ENCODE results near the gene EPN2. TPM values are rescaled to one million over a fixed set of nuclear protein-coding genes. Genes with fewer than 3 reads are reported as not detected.
"Not testable (repeated sequence)": the region's sequence is repeated elsewhere in the genome, so short reads cannot be mapped to it uniquely, and the experiment has no call there.

The EPN2 gene
- total RNA-seq = 15.0 and 21.6 TPM in 2 replicates

DNA sequence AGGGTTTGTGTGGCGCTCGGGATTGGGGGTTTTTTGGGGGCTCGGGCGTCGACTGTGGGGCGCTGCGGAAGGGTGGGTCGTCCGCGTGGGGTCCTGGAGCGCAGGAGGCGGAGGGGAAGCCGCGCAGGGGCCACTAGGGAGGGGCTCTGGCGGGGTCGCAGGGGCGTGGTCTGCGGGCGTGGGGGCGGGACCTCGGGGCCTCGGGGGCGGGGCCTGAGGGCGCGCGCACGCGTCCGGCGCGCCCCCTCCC lies at the start of gene EPN2:
TSS of gene EPN2 (plus strand) at position 228 of the 250 bp plus-strand sequence. CDS start 45,754 bp downstream, outside the sequence.
- DNase-seq (ENCODE audit: low read depth in 2 of 2) = peak; percentile 17 to 69

GRCh38 chr17:19187883-19188869 lies 49.0 kb upstream of the EPN2 start:
- DNase-seq (ENCODE audit: low read depth in 2 of 2) = not testable (repeated sequence)

- not testable (repeated sequence) for DNase-seq (ENCODE audit: low read depth in 2 of 2)
Measured at GRCh38 chr17:19188870-19189708, 48.1 kb upstream of the EPN2 start.

GRCh38 chr17:19189781-19190405 lies 47.3 kb upstream of the EPN2 start:
- DNase-seq (ENCODE audit: low read depth in 2 of 2) = not testable (repeated sequence)

DNA sequence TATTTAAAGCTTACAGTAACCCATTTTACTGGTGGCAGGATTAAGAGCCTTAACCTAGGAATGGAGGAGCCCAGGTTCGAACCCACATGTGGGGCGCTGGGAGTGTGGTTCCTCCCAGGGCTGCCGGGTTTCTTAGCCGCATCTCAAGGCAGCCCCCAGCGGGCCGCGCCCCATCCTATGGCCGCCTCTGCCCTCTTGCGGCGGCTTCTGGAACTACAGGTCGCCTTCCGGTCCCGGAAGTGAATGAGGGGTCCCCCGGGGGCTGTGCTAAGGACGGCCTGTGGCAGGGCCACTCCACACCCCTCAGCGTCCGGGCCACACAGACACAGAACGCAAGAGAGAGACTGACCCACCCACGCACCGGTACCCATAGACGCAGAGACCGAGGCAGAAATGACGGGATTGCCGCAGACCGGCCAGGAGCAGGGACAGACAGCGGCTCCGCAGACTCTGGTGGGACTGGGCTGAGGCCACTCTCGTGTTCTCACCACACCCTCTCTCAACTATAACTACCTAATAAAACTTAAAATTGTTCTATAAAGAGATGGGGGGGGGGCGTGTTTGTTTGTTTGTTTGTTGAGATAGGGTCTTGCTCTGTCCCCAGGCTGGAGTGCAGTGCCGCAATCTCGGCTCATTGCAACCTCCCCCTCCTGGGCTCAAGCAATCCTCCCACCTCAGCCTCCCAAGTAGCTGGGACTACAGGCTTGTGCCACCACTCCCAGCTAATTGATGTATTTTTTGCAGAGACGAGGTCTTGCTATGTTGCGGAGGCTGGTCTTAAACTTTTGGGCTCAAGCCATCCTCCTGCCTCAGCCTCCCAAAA lies 40.6 kb upstream of the EPN2 start:
- DNase-seq (ENCODE audit: low read depth in 2 of 2) = not testable (repeated sequence)

- not testable (repeated sequence) for DNase-seq (ENCODE audit: low read depth in 2 of 2)
Measured at GRCh38 chr17:19202448-19202847, 34.7 kb upstream of the EPN2 start.

DNA sequence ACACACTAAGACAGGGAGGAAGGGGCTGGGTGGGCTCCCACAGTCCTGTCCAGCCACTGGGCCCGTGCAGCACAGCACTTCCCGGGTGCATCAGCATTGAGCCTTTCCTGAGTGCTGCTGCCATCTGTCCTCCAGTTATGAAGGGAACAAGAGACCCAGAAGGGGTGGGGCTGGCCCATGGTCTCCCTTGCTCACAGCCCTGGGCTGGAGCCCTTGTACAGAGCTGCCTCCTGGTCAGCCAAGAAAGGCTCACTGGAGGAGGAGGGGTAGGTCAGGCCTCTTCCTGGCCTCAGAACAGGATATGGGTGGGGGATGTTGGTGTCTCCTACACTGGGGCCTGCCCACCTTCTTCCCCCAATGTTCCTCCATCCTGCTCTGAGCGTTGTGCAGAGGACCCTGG lies 33.7 kb upstream of the EPN2 start:
- not testable (repeated sequence) for DNase-seq (ENCODE audit: low read depth in 2 of 2)

DNA sequence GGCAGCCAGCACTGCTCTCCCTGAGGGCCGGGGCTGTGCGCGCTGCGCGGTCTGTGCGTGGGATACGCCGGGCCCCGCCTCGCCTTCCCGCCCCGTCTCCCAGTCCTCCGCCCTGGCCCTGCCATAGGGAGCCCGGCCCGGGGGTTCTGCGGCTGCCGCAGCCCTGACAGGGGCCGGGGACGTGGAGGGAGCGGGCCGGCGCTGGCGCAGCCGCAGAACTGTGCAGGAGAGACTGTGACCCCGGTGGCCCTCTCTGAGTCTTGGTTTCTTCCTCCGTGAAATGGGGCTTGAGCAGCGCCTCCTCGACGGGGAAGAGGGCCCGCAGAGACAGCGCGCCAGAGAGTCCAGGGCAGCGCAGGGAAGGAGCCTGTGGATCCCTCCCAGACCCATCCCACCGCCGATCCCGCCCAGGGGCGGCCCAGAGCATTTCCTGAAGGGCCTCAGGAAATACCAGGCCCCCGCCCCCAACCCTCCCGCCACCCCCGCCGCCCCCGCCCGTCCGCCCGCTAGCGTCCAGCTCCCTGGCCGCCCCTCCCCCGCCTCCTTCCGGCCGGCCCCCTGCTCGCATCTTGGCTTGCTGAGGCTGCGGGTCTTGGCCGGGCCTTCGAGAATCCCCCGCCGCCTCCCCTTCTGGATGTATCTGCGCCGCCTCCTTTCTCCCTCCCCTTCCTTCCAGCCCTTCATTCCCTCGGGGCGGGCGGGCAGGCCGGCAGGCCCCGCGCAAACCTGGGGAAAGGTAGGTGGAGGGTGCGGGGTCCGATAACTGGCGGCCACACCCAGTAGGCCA lies 21.9 kb upstream of the EPN2 start:
- DNase-seq (ENCODE audit: low read depth in 2 of 2) = not testable (repeated sequence)

DNA sequence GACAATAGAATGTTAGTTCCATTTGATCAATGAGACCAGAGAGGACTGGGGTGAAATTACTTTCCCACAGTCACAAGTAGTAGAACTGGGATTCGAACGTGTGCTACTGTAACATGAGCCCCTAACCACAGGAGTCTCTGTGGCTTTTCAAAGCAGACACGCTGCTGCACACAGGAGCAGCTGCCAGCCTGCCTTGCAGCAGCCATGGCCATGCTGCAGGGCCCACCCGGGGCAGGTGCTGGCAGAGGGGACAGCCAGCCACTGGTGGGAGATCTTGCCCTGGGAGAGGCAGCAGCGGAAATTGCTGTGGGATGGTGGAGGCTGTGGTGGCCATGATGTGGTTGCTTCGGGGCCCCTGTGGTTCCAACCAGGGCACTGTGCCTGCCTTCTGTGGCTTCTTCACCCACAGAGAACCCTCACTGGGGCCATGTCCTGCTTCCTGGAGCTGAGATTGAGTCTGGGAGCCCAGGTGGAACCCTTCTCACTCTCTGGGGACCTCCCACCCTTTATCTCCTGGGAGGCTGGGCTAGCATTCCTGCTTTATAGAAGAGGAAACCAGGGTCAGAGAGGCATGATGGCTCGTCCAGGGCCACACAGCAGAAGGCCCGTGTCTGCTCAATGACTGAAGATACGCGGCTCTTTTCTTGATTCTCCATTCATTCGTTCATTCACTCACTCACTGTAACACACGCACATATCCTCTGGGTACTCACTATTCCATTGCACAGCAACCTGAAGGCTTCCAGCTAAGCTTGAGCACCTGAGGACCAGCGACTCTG lies 20.8 kb upstream of the EPN2 start:
- DNase-seq (ENCODE audit: low read depth in 2 of 2) = not testable (repeated sequence)

DNA sequence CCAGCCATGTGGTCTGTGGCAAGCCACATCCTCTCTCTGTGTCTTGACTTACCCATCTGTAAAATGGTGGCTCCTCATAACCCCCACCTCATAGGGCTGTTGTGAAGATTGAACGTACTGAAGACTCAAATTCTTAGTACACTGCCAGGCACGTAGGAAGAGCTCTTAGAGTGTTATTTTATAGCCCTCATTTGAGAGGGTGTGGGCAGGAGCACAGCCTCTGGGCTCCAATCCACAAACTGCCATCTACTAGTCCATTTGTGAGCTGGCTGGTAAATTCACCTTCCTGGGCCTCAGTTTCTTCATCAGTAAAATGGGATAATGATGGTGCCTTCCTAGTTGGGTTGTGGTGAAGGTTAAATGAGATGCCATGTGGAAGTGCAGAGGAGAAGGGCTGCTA lies 18.3 kb upstream of the EPN2 start:
- DNase-seq (ENCODE audit: low read depth in 2 of 2) = not testable (repeated sequence)

- DNase-seq (ENCODE audit: low read depth in 2 of 2) = not testable (repeated sequence)
Measured at GRCh38 chr17:19219384-19219783, 17.8 kb upstream of the EPN2 start.

DNA sequence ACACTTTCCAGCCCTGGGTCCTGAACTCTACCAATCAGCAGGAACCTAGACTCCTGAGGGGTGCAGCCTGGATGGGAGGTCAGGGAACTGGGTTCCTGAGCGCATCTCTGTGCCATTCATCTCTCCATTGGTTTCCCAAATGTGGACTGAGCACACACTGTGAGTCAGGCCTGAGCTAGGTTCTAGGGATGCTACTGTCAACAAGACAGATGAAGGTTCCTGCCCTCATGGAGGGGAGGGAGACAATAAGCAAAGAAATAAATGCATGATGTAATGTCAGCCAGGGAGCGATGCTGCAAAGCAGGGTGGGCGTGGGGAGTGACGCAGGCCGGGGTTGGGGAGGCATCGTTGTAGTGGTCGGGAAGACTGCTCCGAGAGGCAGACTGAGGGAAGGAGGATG lies 17.0 kb upstream of the EPN2 start:
- DNase-seq (ENCODE audit: low read depth in 2 of 2) = not testable (repeated sequence)

DNA sequence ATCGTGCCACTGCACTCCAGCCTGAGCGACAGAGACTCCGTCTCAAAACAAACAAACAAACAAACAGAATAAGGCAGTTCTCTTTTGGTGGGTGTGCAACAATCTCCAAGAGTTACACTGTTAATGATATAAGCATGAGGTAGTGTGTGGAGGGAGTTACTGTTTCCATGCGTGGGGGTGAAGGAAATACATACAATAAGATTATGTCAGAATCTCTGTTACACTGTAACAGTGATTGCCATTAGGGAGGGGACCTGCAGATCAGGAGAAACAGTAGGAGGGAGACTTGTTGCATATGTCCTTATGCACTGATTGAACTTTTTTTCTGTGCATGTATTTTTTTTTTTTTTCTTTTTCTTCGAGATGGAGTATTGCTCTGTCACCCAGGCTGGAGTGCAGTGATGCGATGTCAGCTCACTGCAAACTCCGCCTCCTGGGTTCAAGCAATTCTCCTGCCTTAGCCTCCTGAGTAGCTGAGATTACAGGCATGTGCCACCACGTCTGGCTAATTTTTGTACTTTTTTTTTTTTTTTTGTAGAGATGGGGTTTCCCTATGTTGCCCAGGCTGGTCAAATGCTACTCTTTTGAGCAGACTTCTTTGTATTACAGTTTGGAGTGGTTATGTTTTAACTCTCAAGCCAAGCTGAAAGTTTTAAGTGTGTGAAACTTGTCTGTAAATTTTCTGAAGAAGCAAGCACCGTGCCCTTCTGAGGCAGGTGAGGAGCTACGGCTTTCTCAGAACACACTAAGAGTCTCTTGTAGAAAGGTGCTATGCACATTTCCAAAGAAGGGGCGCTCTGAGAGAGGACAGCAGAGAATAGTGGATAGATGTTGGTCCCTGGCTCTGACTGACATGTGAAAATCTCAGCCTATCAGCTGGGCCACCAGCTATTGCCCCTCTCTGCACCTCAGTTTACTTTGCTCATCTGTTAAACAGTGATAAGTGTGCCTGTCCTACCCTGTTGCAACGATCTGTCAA lies 10.3 kb upstream of the EPN2 start:
- not testable (repeated sequence) for DNase-seq (ENCODE audit: low read depth in 2 of 2)

DNA sequence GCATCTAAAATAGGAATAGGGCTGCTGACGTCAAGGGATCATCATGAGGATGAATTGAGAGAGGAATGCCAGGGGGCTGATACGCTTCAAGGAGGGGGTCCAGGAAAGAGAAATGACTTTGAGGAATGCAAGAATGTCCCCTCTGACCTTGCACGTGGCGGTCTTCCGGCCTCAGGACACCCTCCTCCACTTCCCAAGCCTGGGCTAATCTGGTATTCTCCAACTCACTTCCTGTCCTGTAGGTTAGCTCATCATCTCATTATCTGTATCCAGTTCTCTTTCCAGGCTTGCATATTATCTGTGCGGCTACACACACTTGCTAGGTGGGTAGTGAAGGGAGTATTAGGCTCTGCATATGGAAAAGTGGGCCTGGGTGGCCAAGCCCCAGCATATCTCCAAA lies 2.5 kb upstream of the EPN2 start:
- DNase-seq (ENCODE audit: low read depth in 2 of 2) = peak in 1 of 2 donors; percentile 20

GRCh38 chr17:19236351-19237138 lies 621 bp upstream of the EPN2 start:
- DNase-seq (ENCODE audit: low read depth in 2 of 2) = not testable (repeated sequence)

DNA sequence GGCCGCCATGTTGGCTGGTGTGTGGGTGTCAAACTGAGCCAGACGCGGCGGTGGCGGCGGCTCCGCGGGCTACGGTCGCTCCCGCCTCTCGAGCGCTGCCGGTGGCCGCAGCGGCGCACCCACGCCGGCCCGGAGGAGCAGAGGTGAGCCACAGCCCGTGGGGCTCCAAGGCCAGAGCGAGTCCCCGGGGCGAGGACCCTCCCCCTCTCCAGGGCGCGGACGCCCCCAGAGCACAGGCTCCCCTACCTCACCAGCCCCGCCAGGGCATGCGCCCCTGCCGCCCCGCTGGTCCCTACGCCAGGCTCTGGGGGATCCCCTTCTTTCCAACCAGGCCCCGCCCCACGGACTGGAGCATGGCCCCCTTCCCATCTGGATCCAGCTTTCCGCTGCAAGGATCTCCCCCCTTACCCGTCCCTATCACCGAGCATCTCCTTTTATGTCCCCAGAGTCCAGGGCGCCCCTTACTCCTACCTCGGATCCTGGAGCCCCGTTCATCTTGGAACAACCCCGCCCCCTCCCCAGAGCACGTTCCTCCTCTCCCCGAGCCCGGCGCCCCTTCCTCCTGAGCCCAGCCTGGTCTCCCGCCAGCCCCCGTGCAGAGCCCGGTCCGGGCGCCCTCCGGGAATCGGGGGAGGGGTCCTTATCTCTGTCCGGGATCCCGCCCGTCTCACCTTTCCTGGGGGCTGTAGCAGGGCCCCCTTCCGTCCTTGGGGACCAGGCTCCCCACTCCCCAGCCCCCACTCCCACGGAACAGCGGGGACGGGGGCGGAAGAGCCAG lies 412 bp downstream of the EPN2 start:
- DNase-seq (ENCODE audit: low read depth in 2 of 2) = peak in 1 of 2 donors; percentile 32

- DNase-seq (ENCODE audit: low read depth in 2 of 2) = peak in 1 of 2 donors; percentile 34
Measured at GRCh38 chr17:19238167-19238505, 970 bp downstream of the EPN2 start.
